HepG2 (cell line): Measurements from ENCODE around the gene NDUFB7. TPM values are rescaled to one million over a fixed set of nuclear protein-coding genes. Genes with fewer than 3 reads are reported as not detected.

Experiments
- HBP1 ChIP-seq: IDR thresholded peaks from 2 replicates; pipeline ENCODE4 v1.6.1; 2016; ENCODE audit warnings: low read depth, control low read depth
- JARID2 ChIP-seq: sonication (generic); formaldehyde crosslinking; IDR thresholded peaks from 2 replicates; pipeline ENCODE4 v1.8.1; 2023; ENCODE audit warnings: missing genetic modification reagents, inconsistent platforms; ENCODE audit not compliant: insufficient replicate concordance
- NCOR1 ChIP-seq: fragments of 200-600 bp; sonication (generic); IDR thresholded peaks from 2 replicates; pipeline ENCODE4 v1.7.0; 2017; ENCODE audit warnings: antibody characterized with exemption, low read length, borderline replicate concordance
- PBX2 ChIP-seq: IDR thresholded peaks from 2 replicates; pipeline ENCODE4 v1.6.1; 2016; ENCODE audit warnings: control low read depth
- PRMT3 ChIP-seq: sonication (generic); formaldehyde crosslinking; IDR thresholded peaks from 2 replicates; pipeline ENCODE4 v1.8.1; 2022; ENCODE audit warnings: low read depth, mild to moderate bottlenecking, moderate library complexity, missing genetic modification reagents, borderline replicate concordance
- ZBTB40 ChIP-seq, 2 experiments: fragments of 450-650 bp in 1 of 2; sonication (generic) in 1 of 2; formaldehyde crosslinking in 1 of 2; IDR thresholded peaks; 2 replicates each; pipeline versions ENCODE4 v1.6.1 to v1.8.0; 2016 to 2022; ENCODE audit warnings: antibody characterized with exemption in 1 of 2, mild to moderate bottlenecking in 1 of 2, missing genetic modification reagents in 1 of 2
- ZNF644 ChIP-seq: IDR thresholded peaks from 2 replicates; pipeline ENCODE4 v1.6.1; 2016; ENCODE audit warnings: low read depth
- polyA plus RNA-seq, 8 experiments: library from polyadenylated mRNA; depleted of rRNA in 3 of 8; stranded (reverse) in 7 of 8; unstranded in 1 of 8; fragments of >200 nt; fragmentation: Illumina TruSeq in 4 of 8; extraction: Trizol in 4 of 8; gene quantifications; 2 replicates each; pipeline versions ENCODE4 v1.2.1 to v1.2.3, GENCODE V29; 2011 to 2016; ENCODE audit warnings: low read depth in 4 of 8, missing spikeins in 1 of 8, mixed read lengths in 1 of 8; ENCODE audit not compliant: insufficient read depth in 1 of 8
- total RNA-seq, 5 experiments: library from RNA; depleted of rRNA; stranded (reverse); fragments of >200 nt; fragmentation: Illumina TruSeq; extraction: Trizol; gene quantifications; 2 replicates each; pipeline ENCODE4 v1.2.3, GENCODE V29; 2016; ENCODE audit warnings: low read depth in 1 of 5
- TF ChIP-seq, protein P1 (sequence below): sonication (generic); formaldehyde crosslinking; IDR thresholded peaks from 2 replicates; pipeline ENCODE4 v1.4.0; 2020; ENCODE audit warnings: mild to moderate bottlenecking, missing genetic modification reagents

NDUFB7 gene
- total and polyA plus RNA-seq, 2 of the 13 experiments (the other 11 are each of a cell fraction or from before 2014, with no cell fraction given): 156 to 198 TPM

DNA sequence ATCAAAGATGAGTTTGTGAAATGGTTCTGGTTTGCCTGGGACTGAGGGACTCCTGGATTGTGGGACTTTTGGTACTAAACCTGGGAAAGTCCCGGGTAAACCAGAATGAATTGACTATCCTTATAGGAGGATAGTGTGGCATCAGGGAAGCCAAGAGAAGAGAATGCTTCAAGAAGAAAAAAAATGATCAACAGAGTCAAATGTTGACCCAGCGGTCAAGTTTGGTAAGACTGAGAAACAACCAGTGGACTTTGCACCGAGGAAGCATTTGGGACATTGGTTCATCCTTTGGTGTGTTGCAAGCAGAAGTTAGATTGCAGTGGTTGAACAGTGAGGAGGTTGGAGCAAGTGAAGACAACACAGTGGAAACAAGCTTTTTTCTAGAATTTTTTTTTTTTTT lies 44.5 kb upstream of the NDUFB7 start (continued):
- TF ChIP-seq PRMT3 (CRISPR knock-in tag): no peak
- TF ChIP-seq HBP1 (CRISPR knock-in tag): 0 out of 2 replicates have a peak, but pooled peaks have one; percentile 38
- TF ChIP-seq, protein P1, sequence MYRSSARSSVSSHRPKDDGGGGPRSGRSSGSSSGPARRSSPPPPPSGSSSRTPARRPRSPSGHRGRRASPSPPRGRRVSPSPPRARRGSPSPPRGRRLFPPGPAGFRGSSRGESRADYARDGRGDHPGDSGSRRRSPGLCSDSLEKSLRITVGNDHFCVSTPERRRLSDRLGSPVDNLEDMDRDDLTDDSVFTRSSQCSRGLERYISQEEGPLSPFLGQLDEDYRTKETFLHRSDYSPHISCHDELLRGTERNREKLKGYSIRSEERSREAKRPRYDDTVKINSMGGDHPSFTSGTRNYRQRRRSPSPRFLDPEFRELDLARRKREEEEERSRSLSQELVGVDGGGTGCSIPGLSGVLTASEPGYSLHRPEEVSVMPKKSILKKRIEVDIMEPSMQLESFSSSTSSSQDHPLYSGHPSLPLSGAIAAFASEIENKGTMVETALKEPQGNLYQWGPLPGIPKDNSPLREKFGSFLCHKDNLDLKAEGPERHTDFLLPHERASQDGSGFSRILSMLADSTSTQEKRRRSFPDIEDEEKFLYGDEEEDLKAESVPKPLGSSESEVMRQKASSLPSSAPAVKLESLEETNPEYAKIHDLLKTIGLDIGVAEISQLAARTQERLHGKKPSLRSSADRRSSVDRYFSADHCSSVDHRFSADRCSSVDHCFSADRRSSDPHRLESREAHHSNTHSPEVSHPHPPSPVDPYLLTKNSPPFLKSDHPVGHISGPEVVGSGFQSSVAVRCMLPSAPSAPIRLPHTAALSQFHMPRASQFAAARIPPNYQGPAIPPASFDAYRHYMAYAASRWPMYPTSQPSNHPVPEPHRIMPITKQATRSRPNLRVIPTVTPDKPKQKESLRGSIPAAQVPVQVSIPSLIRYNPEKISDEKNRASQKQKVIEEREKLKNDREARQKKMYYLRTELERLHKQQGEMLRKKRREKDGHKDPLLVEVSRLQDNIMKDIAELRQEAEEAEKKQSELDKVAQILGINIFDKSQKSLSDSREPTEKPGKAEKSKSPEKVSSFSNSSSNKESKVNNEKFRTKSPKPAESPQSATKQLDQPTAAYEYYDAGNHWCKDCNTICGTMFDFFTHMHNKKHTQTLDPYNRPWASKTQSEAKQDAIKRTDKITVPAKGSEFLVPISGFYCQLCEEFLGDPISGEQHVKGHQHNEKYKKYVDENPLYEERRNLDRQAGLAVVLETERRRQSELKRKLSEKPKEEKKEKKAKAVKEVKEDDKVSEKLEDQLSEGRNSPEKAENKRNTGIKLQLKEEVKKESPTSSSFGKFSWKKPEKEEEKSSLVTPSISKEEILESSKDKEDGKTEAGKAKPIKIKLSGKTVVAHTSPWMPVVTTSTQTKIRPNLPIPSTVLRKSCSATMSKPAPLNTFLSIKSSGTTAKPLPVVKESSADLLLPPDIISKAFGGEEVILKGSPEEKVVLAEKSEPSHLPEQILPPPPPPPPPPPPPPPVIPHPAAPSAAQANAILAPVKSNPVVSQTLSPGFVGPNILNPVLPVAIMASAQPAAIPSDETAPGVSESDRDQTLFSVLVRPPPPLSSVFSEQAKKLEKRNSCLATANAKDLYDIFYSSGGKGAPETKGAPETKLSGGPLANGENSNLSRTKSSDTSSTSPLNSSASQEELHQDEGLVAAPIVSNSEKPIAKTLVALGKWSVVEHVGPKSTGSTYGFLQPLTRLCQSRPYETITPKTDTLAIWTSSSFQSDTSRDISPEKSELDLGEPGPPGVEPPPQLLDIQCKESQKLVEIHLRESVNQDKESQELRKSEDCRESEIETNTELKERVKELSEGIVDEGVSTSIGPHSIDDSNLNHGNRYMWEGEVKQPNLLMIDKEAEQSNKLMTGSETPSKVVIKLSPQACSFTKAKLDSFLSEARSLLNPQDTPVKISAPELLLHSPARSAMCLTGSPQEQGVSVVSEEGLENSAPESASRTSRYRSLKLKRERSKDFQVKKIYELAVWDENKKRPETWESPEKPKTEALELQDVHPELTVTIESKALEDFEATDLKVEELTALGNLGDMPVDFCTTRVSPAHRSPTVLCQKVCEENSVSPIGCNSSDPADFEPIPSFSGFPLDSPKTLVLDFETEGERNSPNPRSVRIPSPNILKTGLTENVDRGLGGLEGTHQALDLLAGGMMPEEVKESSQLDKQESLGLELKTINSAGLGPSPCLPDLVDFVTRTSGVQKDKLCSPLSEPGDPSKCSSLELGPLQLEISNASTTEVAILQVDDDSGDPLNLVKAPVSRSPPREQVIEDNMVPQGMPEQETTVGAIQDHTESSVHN: no peak
- no peak for TF ChIP-seq PBX2
- TF ChIP-seq JARID2 (CRISPR knock-in tag): no peak
- TF ChIP-seq ZBTB40 (IDR thresholded peaks at IDR 0.05): no peak
- no peak for TF ChIP-seq ZBTB40 (CRISPR knock-in tag; IDR thresholded peaks at IDR 0.05)
- peak; percentile 96 for TF ChIP-seq ZNF644 (CRISPR knock-in tag)
- TF ChIP-seq NCOR1: peak; percentile 55; the same call in 1 of the 2 replicates
